ENCODE results near the gene PLEKHB2. TPM values are rescaled to one million over a fixed set of nuclear protein-coding genes. Genes with fewer than 3 reads are reported as not detected.

PLEKHB2 gene
- total and polyA plus RNA-seq, 2 of the 8 experiments (the other 6 are each of a cell fraction or from before 2014, with no cell fraction given): 42.4 to 54.8 TPM

GRCh38 chr2:131125195-131125757 is 20.1 kb downstream of the PLEKHB2 start:
- POLR2A ChIA-PET (ENCODE audit: partially characterized antibody): no interaction called here
- no peaks in the 10 kb centered on the region for H3K23me2 ChIP-seq (ENCODE audit: low read depth, low read length)
- no peak overlapping the region for H2BK20ac ChIP-seq (ENCODE audit: low read length)
- no peak overlapping the region for H3K4ac ChIP-seq (replicated peaks; ENCODE audit: insufficient read length, low read depth, low read length)
- no peak overlapping the region for H3K14ac ChIP-seq (ENCODE audit: insufficient read length)
- no peak overlapping the region for H2AK5ac ChIP-seq (ENCODE audit: low read depth, low read length)
- no peaks in the 10 kb centered on the region; a peak in 1 of 4 replicates for H3K9me3 ChIP-seq (ENCODE audit: insufficient read depth in 2 of 2, low read depth in 1 of 2, low read length in 1 of 2)
- peaks cover 8 to 31% of the 10 kb centered on the region in 2 experiments for H3K79me2 ChIP-seq (ENCODE audit: control insufficient read depth in 1 of 2, insufficient read depth in 2 of 2, low read length in 2 of 2)
- no peak overlapping the region for H2BK12ac ChIP-seq (ENCODE audit: low read depth, low read length)
- no peak overlapping the region for H2BK120ac ChIP-seq (replicated peaks; ENCODE audit: low read depth, low read length)
- FAIRE-seq (no peak), DNase-seq (ENCODE audit: low read depth in 1 of 2, low spot score in 2 of 2) (no peak)
- CTCF ChIA-PET (ENCODE audit: partially characterized antibody): no interaction called here
- no peak overlapping the region for H3K27ac ChIP-seq (ENCODE audit: low read depth, low read length)
- no peak overlapping the region for H3K9ac ChIP-seq (replicated peaks in 1 of 4; ENCODE audit: extremely low read depth in 1 of 4, low read depth in 3 of 4, low read length in 3 of 4)
- no peak overlapping the region for H3K23ac ChIP-seq (ENCODE audit: insufficient read length)
- H3K4me2 ChIP-seq (ENCODE audit: insufficient read depth in 1 of 2, low read depth in 2 of 2, low read length in 2 of 2): no peak overlapping the region
- H2AFZ ChIP-seq (ENCODE audit: low read length): no peak overlapping the region
- H3K4me1 ChIP-seq (replicated peaks in 1 of 4; ENCODE audit: control insufficient read depth in 3 of 4, insufficient read depth in 4 of 4, low read length in 3 of 4): no peaks in the 10 kb centered on the region
- H3K27me3 ChIP-seq (replicated peaks in 1 of 4; ENCODE audit: control insufficient read depth in 3 of 4, extremely low read depth in 1 of 4, insufficient read depth in 3 of 4, low read length in 3 of 4): no peaks in the 10 kb centered on the region; a peak in 1 of 7 replicates
- peaks cover 6 to 50% (median 19%) of the 10 kb centered on the region in 4 experiments; a peak in 6 of 8 replicates for H3K36me3 ChIP-seq (ENCODE audit: control insufficient read depth in 2 of 4, insufficient read depth in 4 of 4, low read length in 3 of 4)
- peaks cover 15% of the 10 kb centered on the region for H3K79me1 ChIP-seq (ENCODE audit: low read depth, low read length)
- H2BK5ac ChIP-seq (ENCODE audit: low read depth, low read length): no peak overlapping the region
- no peak overlapping the region for H4K5ac ChIP-seq (ENCODE audit: insufficient read length, low read depth, low read length)
- peaks cover 14 to 20% of the 10 kb centered on the region in 2 experiments for H4K20me1 ChIP-seq (replicated peaks in 1 of 2; ENCODE audit: control insufficient read depth in 1 of 2, insufficient read depth in 2 of 2, low read length in 2 of 2)
- no peak overlapping the region for H3K56ac ChIP-seq (replicated peaks; ENCODE audit: insufficient read length, low read depth, low read length)
- 89% methylated on average over 7 of the region's 7 CpGs; no CpG with 5 or more reads in 1 of the 2 experiments for WGBS, 2 experiments (ENCODE audit: extremely low coverage in 1 of 2, insufficient coverage in 1 of 2, insufficient read length in 1 of 2, insufficient replicate concordance in 2 of 2, low coverage in 1 of 2, low lambda C conversion rate in 2 of 2, missing lambda C conversion rate in 1 of 2)
- H2BK15ac ChIP-seq (ENCODE audit: low read length): no peak overlapping the region
- H3K4me3 ChIP-seq (ENCODE audit: extremely low read depth in 1 of 4, insufficient read depth in 2 of 4, low read depth in 3 of 4, low read length in 4 of 4): no peak overlapping the region
- H4K91ac ChIP-seq (replicated peaks; ENCODE audit: insufficient read length, low read length): no peak overlapping the region
- no peak overlapping the region for H3K18ac ChIP-seq (ENCODE audit: extremely low read depth, low read length)
- H4K8ac ChIP-seq (ENCODE audit: extremely low read depth, insufficient read depth, low read length): no peak overlapping the region
- TF ChIP-seq CTCF (IDR thresholded peaks at IDR 0.05; ENCODE audit: control extremely low read depth in 1 of 3, insufficient read depth in 1 of 3, low read depth in 1 of 3, low read length in 3 of 3) (no peak), CBX5 (IDR thresholded peaks at IDR 0.05; ENCODE audit: low read depth, low read length) (no peak), KDM1A (IDR thresholded peaks at IDR 0.05; ENCODE audit: borderline replicate concordance, low read length) (no peak), POLR2AphosphoS5 (IDR thresholded peaks at IDR 0.05; ENCODE audit: low read depth, low read length) (no peak), BACH1 (IDR thresholded peaks at IDR 0.05; ENCODE audit: low read length) (no peak), EGR1 (IDR thresholded peaks at IDR 0.05; ENCODE audit: borderline replicate concordance, low read depth, low read length) (no peak), KDM4A (IDR thresholded peaks at IDR 0.05; ENCODE audit: low read depth, low read length, severe bottlenecking) (no peak), BCL11A (IDR thresholded peaks at IDR 0.05; ENCODE audit: low read depth in 2 of 2, low read length in 2 of 2) (no peak), EP300 (IDR thresholded peaks at IDR 0.05; ENCODE audit: borderline replicate concordance in 1 of 2, low read depth in 2 of 2, low read length in 2 of 2) (no peak), KDM5A (IDR thresholded peaks at IDR 0.05; ENCODE audit: low read length) (no peak), PHF8 (conservative IDR thresholded peaks at IDR 0.05; ENCODE audit: low read depth, low read length) (no peak)
